HG03558 (cell line): ENCODE measurements around the gene UCHL1.

ENCODE experiments used
- ATAC-seq: cut with Tn5 transposase; IDR thresholded peaks from one replicate; pipeline ENCODE4 v1.9.1; 2021; ENCODE audit warnings: moderate number of reproducible peaks; ENCODE audit not compliant: unreplicated experiment; ENCODE audit errors: extremely low read depth

Gene UCHL1

GRCh38 chr4:41256740-41257256, at the start of gene UCHL1:
TSS of gene UCHL1 (plus strand) at chr4:41256928. CDS start at chr4:41256977, 49 bp downstream.
- ATAC-seq, result no peak

- no peak for ATAC-seq
Observed at GRCh38 chr4:41207291-41207831, 49.4 kb upstream of the UCHL1 start.

GRCh38 chr4:41209187-41209586, 47.5 kb upstream of the UCHL1 start:
- ATAC-seq, result no peak

GRCh38 chr4:41209901-41210300, 46.8 kb upstream of the UCHL1 start:
- no peak for ATAC-seq

GRCh38 chr4:41211951-41212615, 44.6 kb upstream of the UCHL1 start:
- ATAC-seq, result no peak

GRCh38 chr4:41212616-41213203, 44.0 kb upstream of the UCHL1 start:
- no peak for ATAC-seq

GRCh38 chr4:41213625-41214135, 43.0 kb upstream of the UCHL1 start:
- no peak for ATAC-seq

- peak; percentile 29 for ATAC-seq
Observed at GRCh38 chr4:41214136-41214824, 42.4 kb upstream of the UCHL1 start, which contains the start of gene APBB2. TSS of gene APBB2 (minus strand) at chr4:41214542. CDS start at chr4:41033254, 181,288 bp downstream.

GRCh38 chr4:41214825-41215146, 41.9 kb upstream of the UCHL1 start:
- ATAC-seq, result no peak

- no peak for ATAC-seq
Observed at GRCh38 chr4:41215155-41215554, 41.6 kb upstream of the UCHL1 start.

GRCh38 chr4:41215969-41216293, 40.8 kb upstream of the UCHL1 start:
- no peak for ATAC-seq

GRCh38 chr4:41216294-41217019, 40.3 kb upstream of the UCHL1 start:
- no peak for ATAC-seq

- no peak for ATAC-seq
Observed at GRCh38 chr4:41217020-41217333, 39.8 kb upstream of the UCHL1 start.

- no peak for ATAC-seq
Observed at GRCh38 chr4:41217374-41217773, 39.4 kb upstream of the UCHL1 start.

- no peak for ATAC-seq
Observed at GRCh38 chr4:41218703-41219102, 38.0 kb upstream of the UCHL1 start.

GRCh38 chr4:41219421-41219950, 37.2 kb upstream of the UCHL1 start:
- ATAC-seq, result no peak

GRCh38 chr4:41221850-41222645, 34.7 kb upstream of the UCHL1 start:
- no peak for ATAC-seq

GRCh38 chr4:41227902-41228301, 28.8 kb upstream of the UCHL1 start:
- no peak for ATAC-seq

GRCh38 chr4:41232406-41232805, 24.3 kb upstream of the UCHL1 start:
- ATAC-seq, result no peak

GRCh38 chr4:41232856-41233255, 23.9 kb upstream of the UCHL1 start:
- no peak for ATAC-seq
